NK-92 treated with Interleukin-12 subunit alpha and Interleukin-12 subunit beta, amount 100 ng/mL, for 24 hours (cell line): ENCODE results near the gene PLS1.
"Not testable (repeated sequence)": the region's sequence is repeated elsewhere in the genome, so short reads cannot be mapped to it uniquely, and the experiment has no call there.

Experiments
- DNase-seq: peaks from one replicate; lab custom pipeline; 2025; lab: John Stamatoyannopoulos, UW

Gene PLS1

GRCh38 chr3:142595951-142596725 is at the start of gene PLS1:
Gene PLS1, plus strand, starts transcription at chr3:142596393. Its CDS starts 67,845 bp downstream, at chr3:142664238.
- DNase-seq: no peak

DNA sequence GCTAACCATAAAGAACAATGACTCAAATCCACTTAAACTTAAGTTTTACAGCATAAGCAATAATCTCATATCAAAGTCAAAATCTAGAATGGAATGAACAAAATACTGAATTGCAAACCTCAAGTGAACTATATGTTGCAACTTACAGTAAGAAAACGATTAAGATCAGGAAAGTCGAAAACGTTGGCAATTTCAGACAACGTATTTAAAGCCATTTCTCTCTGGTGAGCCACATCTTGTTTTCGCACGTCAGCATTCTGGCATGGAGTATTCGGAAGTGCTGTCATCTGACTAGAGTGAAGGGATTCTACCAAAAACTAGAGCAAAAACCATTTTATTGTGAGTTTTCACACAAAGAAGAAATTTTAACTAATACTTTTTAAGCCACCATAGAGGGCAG is 46.2 kb upstream of the PLS1 start:
- no peak for DNase-seq

DNA sequence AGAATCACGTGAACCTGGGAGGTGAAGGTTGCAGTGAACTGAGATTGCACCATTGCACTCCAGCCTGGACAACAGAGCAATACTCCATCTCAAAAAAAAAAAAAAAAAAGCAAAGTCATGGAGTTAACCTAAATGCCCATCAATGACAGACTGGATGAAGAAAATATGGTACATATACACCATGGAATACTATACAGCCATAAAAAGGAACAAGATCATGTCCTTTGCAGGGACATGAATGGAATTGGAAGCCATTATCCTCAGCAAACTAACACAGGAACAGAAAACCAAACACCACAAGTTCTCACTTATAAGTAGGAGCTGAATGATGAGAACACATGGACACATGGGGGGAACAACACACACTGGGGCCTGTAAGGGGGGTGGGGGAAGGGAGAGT is 43.6 kb upstream of the PLS1 start:
- not testable (repeated sequence) for DNase-seq

DNA sequence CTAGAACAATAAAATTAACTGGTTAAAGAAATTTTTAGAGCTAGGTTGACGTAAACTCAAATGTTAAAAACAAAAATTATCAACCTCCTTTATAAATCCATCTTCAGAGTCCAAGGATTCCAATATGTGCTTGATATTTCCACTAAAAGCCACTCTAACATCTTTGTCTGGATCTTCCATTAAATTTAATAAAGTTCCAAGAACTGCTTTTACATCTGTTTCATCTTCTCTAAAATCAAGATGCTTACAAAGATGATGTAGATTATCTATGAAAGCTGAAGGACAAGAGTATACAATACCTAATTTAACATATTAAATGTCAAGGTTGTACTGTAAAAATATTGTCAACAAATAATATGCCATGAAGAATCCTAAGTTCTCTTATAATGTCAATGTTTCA is 42.5 kb upstream of the PLS1 start:
- no peak for DNase-seq

DNA sequence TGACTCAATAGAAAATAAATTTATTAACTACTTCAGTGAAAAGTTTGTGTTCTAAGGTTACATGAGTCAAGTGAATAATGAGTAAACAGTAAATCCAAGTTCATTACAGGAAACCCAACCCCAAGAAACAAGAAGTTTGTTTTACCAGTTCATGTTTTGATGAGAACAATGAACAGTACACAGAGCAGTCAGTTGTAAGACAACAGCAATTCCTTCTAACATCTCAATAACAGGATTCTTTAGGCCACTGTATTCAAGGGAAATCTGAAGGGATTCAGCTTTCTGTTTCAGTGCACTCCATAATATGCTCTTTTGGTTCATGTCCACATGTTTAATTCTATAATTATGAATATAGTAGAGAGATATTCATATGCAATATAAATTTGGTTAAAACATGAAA is 36.1 kb upstream of the PLS1 start:
- DNase-seq: no peak

DNA sequence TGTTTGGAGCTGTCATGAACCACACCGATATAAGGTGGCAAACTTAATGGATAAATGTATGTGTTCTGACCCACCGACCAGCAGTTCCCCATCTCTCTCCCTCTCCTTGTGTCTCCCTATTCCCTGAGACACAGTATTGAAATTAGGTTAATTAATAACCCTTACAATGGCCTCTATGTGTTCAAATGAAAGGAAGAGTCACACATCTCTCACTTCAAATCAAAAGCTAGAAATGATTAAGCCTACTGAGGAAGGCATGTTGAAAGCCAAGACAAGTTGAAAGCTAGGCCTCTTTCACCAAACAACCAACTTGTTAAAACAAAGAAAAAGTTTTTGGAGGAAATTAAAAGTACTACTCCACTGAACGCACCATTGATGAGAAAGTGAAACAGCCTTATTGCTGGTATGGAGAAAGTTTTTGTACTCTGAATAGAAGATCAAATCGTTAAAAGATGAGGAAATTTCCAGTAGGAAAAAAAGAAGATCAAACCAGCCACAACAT is 32.6 kb upstream of the PLS1 start:
- DNase-seq: no peak

DNA sequence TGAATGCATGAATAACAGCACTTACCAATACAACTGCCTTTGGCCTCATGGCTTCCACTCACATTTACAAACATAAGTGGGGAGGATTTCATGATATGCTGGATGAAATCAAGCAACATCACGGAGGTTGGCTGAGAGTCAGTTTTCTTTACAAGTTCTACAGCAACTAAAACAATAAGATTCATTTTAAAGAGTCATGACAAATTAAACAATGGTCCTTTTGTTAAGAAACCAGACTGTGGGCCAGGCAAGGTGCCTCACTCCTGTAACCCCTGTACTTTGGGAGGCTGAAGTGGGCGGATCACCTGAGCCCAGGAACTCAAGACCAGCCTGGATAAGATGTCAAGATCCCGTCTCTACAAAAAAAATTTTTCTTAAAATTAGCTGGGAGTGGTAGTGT is 30.1 kb upstream of the PLS1 start:
- no peak for DNase-seq

- DNase-seq: no peak
Measured at GRCh38 chr3:142568393-142569017, 27.7 kb upstream of the PLS1 start.

GRCh38 chr3:142569422-142569821 is 26.8 kb upstream of the PLS1 start:
- DNase-seq: not testable (repeated sequence)

- DNase-seq: not testable (repeated sequence)
Measured at GRCh38 chr3:142574223-142574622, 22.0 kb upstream of the PLS1 start.

GRCh38 chr3:142574665-142575064 is 21.5 kb upstream of the PLS1 start:
- DNase-seq: no peak

DNA sequence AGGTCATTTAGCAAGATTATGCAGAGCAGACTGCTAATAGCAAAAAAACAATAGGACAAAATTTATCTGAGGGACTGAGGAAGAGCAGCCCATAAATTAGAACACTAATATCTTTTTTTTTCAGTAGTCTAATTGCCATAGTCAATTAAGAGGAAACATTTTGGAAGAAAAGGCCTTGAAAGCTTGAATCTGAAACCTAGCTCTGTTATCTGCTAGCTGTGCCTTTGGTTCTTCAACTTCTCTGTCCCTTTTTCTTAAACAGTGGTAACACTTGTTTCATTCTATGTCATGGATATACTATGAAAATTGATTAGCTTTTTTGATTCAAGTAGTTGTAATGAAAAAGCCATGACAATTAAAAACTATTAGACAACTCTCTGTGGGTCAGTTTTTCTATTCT is 19.4 kb upstream of the PLS1 start:
- DNase-seq: no peak

DNA sequence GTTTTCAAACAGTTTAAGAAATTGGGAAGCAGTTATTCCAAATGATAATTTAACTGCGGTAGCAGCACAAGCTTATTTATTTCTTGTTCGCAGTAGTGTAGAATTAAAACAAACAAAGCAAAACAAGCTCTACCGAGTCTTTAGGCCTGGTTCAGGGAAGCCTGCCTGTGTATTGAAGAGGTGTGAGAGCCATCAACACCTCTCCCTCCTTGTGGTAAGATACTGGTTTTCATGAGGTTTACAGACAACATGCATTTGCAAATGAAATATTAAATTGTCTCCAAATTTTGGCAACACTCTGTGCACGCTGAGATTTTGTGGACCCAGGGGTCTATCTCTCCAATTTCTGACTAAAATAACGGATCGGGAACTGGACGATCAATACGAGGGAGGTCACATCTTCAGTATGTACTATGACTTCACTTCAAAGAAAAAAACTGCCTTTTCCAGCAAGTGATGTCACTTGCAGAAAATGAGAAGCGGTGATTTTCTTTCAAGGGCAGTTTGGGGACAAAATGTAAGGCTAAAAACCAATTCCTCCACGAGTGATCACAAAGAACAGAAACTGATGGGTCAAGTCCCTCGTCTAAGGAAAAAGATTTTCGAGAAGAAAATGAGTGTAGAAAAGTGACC is 18.4 kb upstream of the PLS1 start:
- no peak for DNase-seq

GRCh38 chr3:142578329-142579223 is 17.6 kb upstream of the PLS1 start, which contains the start of gene ATR:
Gene ATR, minus strand, starts transcription at chr3:142578733. Its CDS starts 29 bp downstream, at chr3:142578704.
- peak; percentile 96 for DNase-seq

- no peak for DNase-seq
Measured at GRCh38 chr3:142580061-142580423, 16.2 kb upstream of the PLS1 start.

GRCh38 chr3:142581070-142581469 is 15.1 kb upstream of the PLS1 start:
- DNase-seq: not testable (repeated sequence)

DNA sequence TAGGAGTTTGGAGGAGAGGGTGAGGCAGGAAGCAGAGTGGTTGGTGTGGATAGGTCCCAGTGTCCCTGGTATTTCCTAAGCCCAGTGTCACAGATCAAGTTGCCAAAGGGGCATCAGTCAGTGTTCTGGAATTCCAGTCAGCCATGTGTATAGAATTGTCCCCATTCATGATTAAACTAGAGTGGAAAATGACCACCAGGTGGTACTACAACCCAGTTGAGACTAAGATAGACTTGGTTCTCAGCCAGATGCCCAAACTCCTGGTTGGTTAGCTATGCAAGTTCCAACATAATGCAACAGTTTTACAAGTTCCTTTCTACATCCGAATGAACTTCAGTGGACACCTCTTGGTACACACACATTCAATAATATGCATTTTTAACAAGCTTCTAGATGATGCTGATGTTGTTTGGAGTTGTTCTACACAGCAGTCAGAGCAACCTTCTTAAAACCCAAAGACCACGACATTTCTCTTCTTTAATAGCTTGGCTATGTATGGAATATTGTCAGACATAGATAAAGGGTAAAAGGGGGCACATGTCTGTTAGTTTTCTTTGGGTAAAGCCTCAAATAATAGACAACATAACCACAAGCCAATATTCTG is 9.3 kb upstream of the PLS1 start:
- DNase-seq: no peak

DNA sequence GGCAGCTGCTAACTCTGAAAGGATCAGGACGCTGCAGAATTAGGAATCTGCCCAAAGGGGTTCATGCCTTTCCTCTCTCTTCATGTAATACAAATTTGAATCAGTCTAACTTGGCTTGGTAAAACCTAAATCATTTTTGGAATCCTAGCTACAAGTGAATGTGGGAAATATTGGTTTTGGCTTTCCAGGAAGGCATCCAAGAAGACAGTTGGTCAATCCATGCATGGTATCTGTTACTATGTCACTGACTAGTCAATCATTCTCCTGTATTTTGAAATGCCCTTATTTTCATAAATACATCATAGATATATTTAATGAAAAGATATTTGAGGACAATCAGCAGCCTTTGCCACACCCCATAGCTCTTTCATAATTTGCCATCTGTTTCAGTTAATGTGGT is 7.5 kb upstream of the PLS1 start:
- no peak for DNase-seq

- not testable (repeated sequence) for DNase-seq
Measured at GRCh38 chr3:142592268-142592667, 3.9 kb upstream of the PLS1 start.

- no peak for DNase-seq
Measured at GRCh38 chr3:142595141-142595540, 1.1 kb upstream of the PLS1 start.

GRCh38 chr3:142595581-142595950 is 627 bp upstream of the PLS1 start:
- no peak for DNase-seq

- DNase-seq: no peak
Measured at GRCh38 chr3:142596726-142597088, 514 bp downstream of the PLS1 start.
